Keratinocyte (primary cell): ENCODE data around the gene HEMK1. TPM values are rescaled to one million over a fixed set of nuclear protein-coding genes. Genes with fewer than 3 reads are reported as not detected.

Source experiments
- DNase-seq: peaks from one replicate; pipeline ENCODE4 v3.0.0-alpha.2; 2011; ENCODE audit warnings: low read depth, missing footprints, low spot score
- FAIRE-seq: peaks from 2 replicates; lab custom pipeline; 2011; peaks lifted over from hg19 to GRCh38; lab: Jason Lieb, UNC
- H2AFZ ChIP-seq: 2 replicates; pipeline ENCODE4 v1.6.0; 2012; ENCODE audit warnings: low read length, control low read depth, inconsistent platforms; ENCODE audit not compliant: control insufficient read depth
- H3K27ac ChIP-seq: 2 replicates; pipeline ENCODE4 v1.5.1; 2011; ENCODE audit warnings: low read length; ENCODE audit not compliant: control insufficient read depth, insufficient read depth
- H3K27me3 ChIP-seq: 3 replicates; pipeline ENCODE4 v1.6.0; 2011; ENCODE audit warnings: low read length; ENCODE audit not compliant: control insufficient read depth, insufficient read depth; ENCODE audit errors: extremely low read depth
- H3K36me3 ChIP-seq, 2 experiments: 2 replicates in 1 of 2; 3 replicates in 1 of 2; pipeline ENCODE4 v1.5.1; 2011; ENCODE audit warnings: low read length in 2 of 2, mild to moderate bottlenecking in 1 of 2; ENCODE audit not compliant: control insufficient read depth in 2 of 2, insufficient read depth in 2 of 2; ENCODE audit errors: extremely low read depth in 1 of 2
- H3K4me1 ChIP-seq: 3 replicates; pipeline ENCODE4 v1.5.1; 2011; ENCODE audit warnings: low read length; ENCODE audit not compliant: control insufficient read depth, insufficient read depth; ENCODE audit errors: extremely low read depth
- H3K4me2 ChIP-seq: 3 replicates; pipeline ENCODE4 v1.6.0; 2011; ENCODE audit warnings: low read depth, low read length; ENCODE audit not compliant: control insufficient read depth, insufficient read depth; ENCODE audit errors: extremely low read depth
- H3K4me3 ChIP-seq, 3 experiments: fragments of 200-600 bp in 1 of 3; sonication (generic) in 1 of 3; 2 replicates in 2 of 3; 3 replicates in 1 of 3; pipeline ENCODE4 v1.5.1; 2011 to 2016; ENCODE audit warnings: low read length in 3 of 3, mild to moderate bottlenecking in 3 of 3, control low read depth in 2 of 3, inconsistent platforms in 1 of 3, low read depth in 1 of 3, mixed read lengths in 1 of 3, mixed run types in 1 of 3, moderate library complexity in 1 of 3; ENCODE audit not compliant: control insufficient read depth in 2 of 3, insufficient read depth in 2 of 3; ENCODE audit errors: extremely low read depth in 1 of 3
- H3K79me2 ChIP-seq: 2 replicates; pipeline ENCODE4 v1.6.0; 2012; ENCODE audit warnings: low read length; ENCODE audit not compliant: control insufficient read depth, insufficient read depth
- H3K9ac ChIP-seq: 3 replicates; pipeline ENCODE4 v1.6.0; 2011; ENCODE audit warnings: low read length; ENCODE audit not compliant: control insufficient read depth, insufficient read depth; ENCODE audit errors: extremely low read depth
- H3K9me1 ChIP-seq: 3 replicates; pipeline ENCODE4 v1.6.0; 2011; ENCODE audit warnings: low read length; ENCODE audit not compliant: control insufficient read depth, insufficient read depth; ENCODE audit errors: extremely low read depth
- H3K9me3 ChIP-seq: 2 replicates; pipeline ENCODE4 v1.5.1; 2012; ENCODE audit warnings: low read depth, low read length; ENCODE audit not compliant: control insufficient read depth
- H4K20me1 ChIP-seq: 3 replicates; pipeline ENCODE4 v1.6.0; 2011; ENCODE audit warnings: low read length; ENCODE audit not compliant: control insufficient read depth, insufficient read depth; ENCODE audit errors: extremely low read depth
- EZH2 ChIP-seq: IDR thresholded peaks from one replicate; pipeline ENCODE4 v1.6.1; 2012; ENCODE audit warnings: inconsistent platforms, mild to moderate bottlenecking, low read length, moderate library complexity
- dilution Hi-C: fragments of 300-500 bp; cut with MboI; formaldehyde crosslinking; loops from one replicate; pipeline ENCODE4 v1.7.0; 2020; ENCODE audit warnings: low sequenced_read_pairs; ENCODE audit not compliant: extremely low pct_ligation_motif_present
- polyA plus RNA-seq, 5 experiments: library from polyadenylated mRNA; depleted of rRNA in 3 of 5; stranded (reverse) in 3 of 5; stranded (forward) in 1 of 5; unstranded in 1 of 5; fragments of >200 nt; gene quantifications; 1 replicate in 1 of 5; 2 replicates in 3 of 5; 3 replicates in 1 of 5; pipeline versions ENCODE4 v1.2.1 to v1.2.3, GENCODE V29; 2011 to 2012; ENCODE audit warnings: missing spikeins in 2 of 5, low read depth in 1 of 5, low replicate concordance in 1 of 5
- TF ChIP-seq, protein P1 (sequence below), 3 experiments: IDR thresholded peaks in 1 of 3; conservative IDR thresholded peaks in 1 of 3; optimal IDR thresholded peaks in 1 of 3; 2 replicates in 2 of 3; 3 replicates in 1 of 3; pipeline versions ENCODE3 to v1.5.1; 2011; ENCODE audit warnings: low read length in 3 of 3, mild to moderate bottlenecking in 3 of 3, moderate library complexity in 2 of 3, control low read depth in 1 of 3, inconsistent platforms in 1 of 3; ENCODE audit not compliant: insufficient read depth in 2 of 3; ENCODE audit errors: extremely low read depth in 1 of 3

The HEMK1 gene
- polyA plus RNA-seq, 1 donor (not counting 4 experiments of a cell fraction or from before 2014, with no cell fraction given), result 13.0 TPM

DNA sequence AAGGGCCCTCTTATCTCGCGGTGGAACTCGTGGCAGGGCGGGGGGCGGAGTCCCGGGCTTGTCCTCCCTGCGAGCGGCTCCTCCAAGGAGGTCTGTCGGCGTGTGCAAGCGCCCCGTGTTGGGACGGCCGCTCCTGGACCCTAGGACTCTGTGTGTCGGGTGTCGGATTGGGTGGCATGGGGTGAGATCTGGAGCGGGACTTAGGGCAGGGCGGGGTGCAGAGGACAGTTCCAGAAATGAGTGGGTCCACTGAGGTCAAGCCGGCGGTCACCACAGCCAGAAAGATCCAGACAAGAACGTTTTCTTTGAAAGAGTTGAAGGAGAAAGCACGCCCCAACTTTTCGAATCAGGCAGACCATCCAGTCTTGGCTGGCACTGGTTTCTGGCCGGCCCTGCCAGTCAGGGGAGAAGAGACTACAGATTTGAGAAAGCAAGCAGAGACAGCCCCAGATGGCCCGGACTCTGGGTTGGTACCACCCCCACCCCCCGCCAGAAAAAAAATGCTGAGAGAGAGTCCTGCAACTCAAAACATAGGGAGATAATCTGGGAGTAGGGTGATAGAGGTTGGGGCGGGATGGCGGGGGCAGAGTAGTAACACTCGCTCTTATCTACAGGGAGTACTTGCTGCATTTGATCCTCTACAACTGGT is 43.0 kb downstream of the HEMK1 start:
- peaks cover 30% of the 10 kb centered on the region for H3K4me1 ChIP-seq
- peaks cover 5% of the 10 kb centered on the region for H3K79me2 ChIP-seq

GRCh38 chr3:50612970-50613846 is 43.9 kb downstream of the HEMK1 start:
- no peak for DNase-seq
- Histone ChIP-seq H3K27me3 (no peaks in the 10 kb centered on the region), H3K9me1 (peaks cover 4% of the 10 kb centered on the region), H3K4me1 (peaks cover 27% of the 10 kb centered on the region), H3K79me2 (peaks cover 14% of the 10 kb centered on the region), H3K4me2 (no peak overlapping the region), H4K20me1 (no peaks in the 10 kb centered on the region), H3K4me3 (no peak overlapping the region), H3K9me3 (no peaks in the 10 kb centered on the region), H3K9ac (no peak overlapping the region), H3K27ac (no peak overlapping the region), H2AFZ (no peak overlapping the region), H3K36me3 (no peaks in the 10 kb centered on the region)
- dilution Hi-C loops, result loop anchor here (25.0 kb wide), 1 partner anchor 774 kb away; the partner anchor contains the start of genes MANF and RBM15B
- FAIRE-seq, result no peak
- TF ChIP-seq, protein P1, sequence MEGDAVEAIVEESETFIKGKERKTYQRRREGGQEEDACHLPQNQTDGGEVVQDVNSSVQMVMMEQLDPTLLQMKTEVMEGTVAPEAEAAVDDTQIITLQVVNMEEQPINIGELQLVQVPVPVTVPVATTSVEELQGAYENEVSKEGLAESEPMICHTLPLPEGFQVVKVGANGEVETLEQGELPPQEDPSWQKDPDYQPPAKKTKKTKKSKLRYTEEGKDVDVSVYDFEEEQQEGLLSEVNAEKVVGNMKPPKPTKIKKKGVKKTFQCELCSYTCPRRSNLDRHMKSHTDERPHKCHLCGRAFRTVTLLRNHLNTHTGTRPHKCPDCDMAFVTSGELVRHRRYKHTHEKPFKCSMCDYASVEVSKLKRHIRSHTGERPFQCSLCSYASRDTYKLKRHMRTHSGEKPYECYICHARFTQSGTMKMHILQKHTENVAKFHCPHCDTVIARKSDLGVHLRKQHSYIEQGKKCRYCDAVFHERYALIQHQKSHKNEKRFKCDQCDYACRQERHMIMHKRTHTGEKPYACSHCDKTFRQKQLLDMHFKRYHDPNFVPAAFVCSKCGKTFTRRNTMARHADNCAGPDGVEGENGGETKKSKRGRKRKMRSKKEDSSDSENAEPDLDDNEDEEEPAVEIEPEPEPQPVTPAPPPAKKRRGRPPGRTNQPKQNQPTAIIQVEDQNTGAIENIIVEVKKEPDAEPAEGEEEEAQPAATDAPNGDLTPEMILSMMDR (optimal IDR thresholded peaks at IDR 0.05 in 1 of 3, IDR thresholded peaks at IDR 0.05 in 1 of 3, conservative IDR thresholded peaks at IDR 0.05 in 1 of 3; ENCODE audit: extremely low read depth in 1 of 3, insufficient read depth in 2 of 3, low read length in 3 of 3), result no peak
- no peak for TF ChIP-seq EZH2

More for the DNA sequence above, 43.0 kb downstream of the HEMK1 start:
- DNase-seq (no peak), FAIRE-seq (no peak)
- Histone ChIP-seq H3K9me1 (peaks cover 4% of the 10 kb centered on the region), H3K27me3 (no peaks in the 10 kb centered on the region), H3K27ac (peak overlapping the region; percentile 16), H2AFZ (peak overlapping the region; percentile 83), H3K4me2 (peak overlapping the region; percentile 87), H4K20me1 (no peaks in the 10 kb centered on the region), H3K36me3 (peaks cover 0 to 3% of the 10 kb centered on the region in 2 experiments), H3K9ac (peak overlapping the region; percentile 79), H3K4me3 (peak overlapping the region; percentile 65 to 81 (median 70)), H3K9me3 (no peaks in the 10 kb centered on the region)
- dilution Hi-C loops, result loop anchor here (25.0 kb wide), 1 partner anchor 775 kb away; the partner anchor contains the start of genes MANF and RBM15B
- TF ChIP-seq EZH2, result no peak
- TF ChIP-seq, protein P1 (optimal IDR thresholded peaks at IDR 0.05 in 1 of 3, IDR thresholded peaks at IDR 0.05 in 1 of 3, conservative IDR thresholded peaks at IDR 0.05 in 1 of 3; ENCODE audit: extremely low read depth in 1 of 3, insufficient read depth in 2 of 3, low read length in 3 of 3), result no peak
